HepG2 (cell line): ENCODE measurements around the gene HOXA5. TPM values are rescaled to one million over a fixed set of nuclear protein-coding genes. Genes with fewer than 3 reads are reported as not detected.

Experiments
- ATAC-seq: fragments of 200-7000 bp; cut with Tn5 transposase; 3 replicates; pipeline ENCODE4 v1.9.1; 2020; ENCODE audit warnings: mild to moderate bottlenecking, moderate library complexity
- BruUV-seq: library from RNA; stranded (reverse); fragments of 400-500 nt; replicated peaks from 2 replicates; lab custom pipeline; 2021; lab: Mats Ljungman, UMichigan
- CTCF ChIA-PET: fragments of 300-600 bp; formaldehyde crosslinking; extraction: SDS; loops from one replicate; lab custom pipeline; 2021; ENCODE audit warnings: low total read pairs, inconsistent platforms, low intra/inter-chr PET ratio; lab: Yijun Ruan, JAX
- POLR2A ChIA-PET: fragments of 350-600 bp; sonication (Branson Sonifier 250); formaldehyde crosslinking; loops from one replicate; lab custom pipeline; 2020; ENCODE audit warnings: antibody characterized with exemption, inconsistent platforms; lab: Yijun Ruan, JAX
- DNase-seq: peaks from one replicate; pipeline ENCODE4 v3.0.0-alpha.2; 2015; ENCODE audit warnings: low spot score
- FAIRE-seq: peaks from 3 replicates; lab custom pipeline; 2011; peaks lifted over from hg19 to GRCh38; lab: Jason Lieb, UNC
- H2AFZ ChIP-seq: one replicate; pipeline ENCODE4 v1.6.1; 2011; ENCODE audit warnings: low read length, inconsistent platforms
- H3K27ac ChIP-seq: fragments of 300-600 bp; 3 replicates; pipeline ENCODE4 v1.8.0; 2011; ENCODE audit warnings: mixed run types, mild to moderate bottlenecking, mixed read lengths, low read length, inconsistent platforms; ENCODE audit not compliant: insufficient read depth; ENCODE audit errors: extremely low read length
- H3K27me3 ChIP-seq, 2 experiments: fragments of 200-600 bp in 1 of 2; 2 replicates in 1 of 2; 3 replicates in 1 of 2; pipeline versions ENCODE4 v1.6.0 to v1.8.0; 2011; ENCODE audit warnings: low read length in 2 of 2, mild to moderate bottlenecking in 2 of 2, moderate library complexity in 2 of 2, inconsistent platforms in 1 of 2; ENCODE audit not compliant: insufficient read depth in 2 of 2, control insufficient read depth in 1 of 2
- H3K36me3 ChIP-seq, 2 experiments: fragments of 200-600 bp in 1 of 2; replicated peaks in 1 of 2; 2 replicates in 1 of 2; 3 replicates in 1 of 2; pipeline versions ENCODE4 v1.5.1 to v1.8.0; 2011; ENCODE audit warnings: low read length in 2 of 2, inconsistent platforms in 1 of 2; ENCODE audit not compliant: insufficient read depth in 2 of 2, control insufficient read depth in 1 of 2
- H3K4me1 ChIP-seq: 2 replicates; pipeline ENCODE4 v1.5.1; 2012; ENCODE audit warnings: low read length, inconsistent platforms; ENCODE audit not compliant: insufficient read depth
- H3K4me2 ChIP-seq: 2 replicates; pipeline ENCODE4 v1.6.0; 2011; ENCODE audit warnings: low read depth, low read length, inconsistent platforms
- H3K4me3 ChIP-seq, 3 experiments: fragments of 200-600 bp in 1 of 3; sonication (generic), shearing (Covaris generic) in 1 of 3; replicated peaks in 1 of 3; 2 replicates each; pipeline ENCODE4 v1.5.1; 2011 to 2016; ENCODE audit warnings: low read length in 3 of 3, inconsistent platforms in 2 of 3, low read depth in 2 of 3, mild to moderate bottlenecking in 2 of 3, control low read depth in 1 of 3, mixed read lengths in 1 of 3; ENCODE audit not compliant: insufficient read depth in 1 of 3
- H3K79me2 ChIP-seq: one replicate; pipeline ENCODE4 v1.6.1; 2011; ENCODE audit warnings: low read length, inconsistent platforms; ENCODE audit not compliant: insufficient read depth
- H3K9ac ChIP-seq: 2 replicates; pipeline ENCODE4 v1.6.0; 2011; ENCODE audit warnings: mild to moderate bottlenecking, low read depth, low read length, inconsistent platforms; ENCODE audit not compliant: insufficient read depth
- H3K9me3 ChIP-seq: 2 replicates; pipeline ENCODE4 v1.5.1; 2012; ENCODE audit warnings: mild to moderate bottlenecking, low read length
- H4K20me1 ChIP-seq: 2 replicates; pipeline ENCODE4 v1.6.0; 2011; ENCODE audit warnings: inconsistent platforms, mild to moderate bottlenecking, low read length, moderate library complexity; ENCODE audit not compliant: insufficient read depth
- FOXK1 ChIP-seq: sonication (generic); formaldehyde crosslinking; IDR thresholded peaks from 2 replicates; pipeline ENCODE4 v1.4.0; 2020; ENCODE audit warnings: low read depth, missing genetic modification reagents, borderline replicate concordance
- HOXA7 ChIP-seq: sonication (generic); formaldehyde crosslinking; IDR thresholded peaks from 2 replicates; pipeline ENCODE4 v1.8.1; 2022; ENCODE audit warnings: mild to moderate bottlenecking, missing genetic modification reagents, moderate library complexity
- MTF1 ChIP-seq: sonication (generic); formaldehyde crosslinking; IDR thresholded peaks from 2 replicates; pipeline ENCODE4 v1.5.0; 2020; ENCODE audit warnings: missing genetic modification reagents
- MTF2 ChIP-seq: sonication (generic); formaldehyde crosslinking; IDR thresholded peaks from 2 replicates; pipeline ENCODE4 v1.5.0; 2020; ENCODE audit warnings: missing genetic modification reagents, borderline replicate concordance
- PRDM15 ChIP-seq: sonication (generic); formaldehyde crosslinking; IDR thresholded peaks from 2 replicates; pipeline ENCODE4 v1.4.0; 2020; ENCODE audit warnings: missing genetic modification reagents
- TIGD3 ChIP-seq: sonication (generic); formaldehyde crosslinking; IDR thresholded peaks from 2 replicates; pipeline ENCODE4 v1.5.1; 2020; ENCODE audit warnings: mild to moderate bottlenecking, missing genetic modification reagents, borderline replicate concordance
- ZNF256 ChIP-seq: sonication (generic); formaldehyde crosslinking; conservative IDR thresholded peaks from 2 replicates; pipeline ENCODE4 v1.4.0; 2020; ENCODE audit warnings: missing genetic modification reagents
- ZNF768 ChIP-seq: sonication (generic); formaldehyde crosslinking; IDR thresholded peaks from 2 replicates; pipeline ENCODE4 v1.4.0; 2020; ENCODE audit warnings: missing genetic modification reagents
- ZNF816 ChIP-seq: sonication (generic); formaldehyde crosslinking; IDR thresholded peaks from 2 replicates; pipeline ENCODE4 v1.8.0; 2022; ENCODE audit warnings: missing genetic modification reagents, mild to moderate bottlenecking, borderline replicate concordance
- ZNF850 ChIP-seq: sonication (generic); formaldehyde crosslinking; conservative IDR thresholded peaks from 2 replicates; pipeline ENCODE4 v1.9.0; 2021; ENCODE audit warnings: mild to moderate bottlenecking, missing genetic modification reagents
- ZSCAN20 ChIP-seq: sonication (generic); formaldehyde crosslinking; IDR thresholded peaks from 2 replicates; pipeline ENCODE4 v1.4.0; 2020; ENCODE audit warnings: missing genetic modification reagents, mild to moderate bottlenecking, borderline replicate concordance
- WGBS: methylation state at CpG from one replicate; pipeline ENCODE4 v1.1.6; 2017; ENCODE audit warnings: low lambda C conversion rate; 5-methylcytosine and 5-hydroxymethylcytosine counted together
- in situ Hi-C: cut with HindIII; loops from 2 replicates; pipeline ENCODE4 v1.10.0; 2017; ENCODE audit warnings: low pct_unique_long_range_greater_than_20kb; ENCODE audit not compliant: extremely low pct_ligation_motif_present
- intact Hi-C: fragments of 100-400 bp; cut with micrococcal nuclease; formaldehyde crosslinking; loops from one replicate; pipeline ENCODE4 v1.10.0; 2022; ENCODE audit not compliant: unreplicated experiment
- polyA plus RNA-seq, 8 experiments: library from polyadenylated mRNA; depleted of rRNA in 3 of 8; stranded (reverse) in 7 of 8; unstranded in 1 of 8; fragments of >200 nt; fragmentation: Illumina TruSeq in 4 of 8; extraction: Trizol in 4 of 8; gene quantifications; 2 replicates each; pipeline versions ENCODE4 v1.2.1 to v1.2.3, GENCODE V29; 2011 to 2016; ENCODE audit warnings: low read depth in 4 of 8, missing spikeins in 1 of 8, mixed read lengths in 1 of 8; ENCODE audit not compliant: insufficient read depth in 1 of 8
- total RNA-seq, 5 experiments: library from RNA; depleted of rRNA; stranded (reverse); fragments of >200 nt; fragmentation: Illumina TruSeq; extraction: Trizol; gene quantifications; 2 replicates each; pipeline ENCODE4 v1.2.3, GENCODE V29; 2016; ENCODE audit warnings: low read depth in 1 of 5
- TF ChIP-seq, protein P1 (sequence below): sonication (generic); formaldehyde crosslinking; IDR thresholded peaks from 2 replicates; pipeline ENCODE4 v1.4.0; 2020; ENCODE audit warnings: missing genetic modification reagents
- TF ChIP-seq, protein P2 (sequence below): IDR thresholded peaks from 2 replicates; pipeline ENCODE4 v1.6.1; 2016; ENCODE audit warnings: low read depth, missing genetic modification reagents, missing compliant biosample characterization

The HOXA5 gene
- total and polyA plus RNA-seq, 2 of the 13 experiments (the other 11 are each of a cell fraction or from before 2014, with no cell fraction given), result 3.2 to 3.6 TPM

DNA sequence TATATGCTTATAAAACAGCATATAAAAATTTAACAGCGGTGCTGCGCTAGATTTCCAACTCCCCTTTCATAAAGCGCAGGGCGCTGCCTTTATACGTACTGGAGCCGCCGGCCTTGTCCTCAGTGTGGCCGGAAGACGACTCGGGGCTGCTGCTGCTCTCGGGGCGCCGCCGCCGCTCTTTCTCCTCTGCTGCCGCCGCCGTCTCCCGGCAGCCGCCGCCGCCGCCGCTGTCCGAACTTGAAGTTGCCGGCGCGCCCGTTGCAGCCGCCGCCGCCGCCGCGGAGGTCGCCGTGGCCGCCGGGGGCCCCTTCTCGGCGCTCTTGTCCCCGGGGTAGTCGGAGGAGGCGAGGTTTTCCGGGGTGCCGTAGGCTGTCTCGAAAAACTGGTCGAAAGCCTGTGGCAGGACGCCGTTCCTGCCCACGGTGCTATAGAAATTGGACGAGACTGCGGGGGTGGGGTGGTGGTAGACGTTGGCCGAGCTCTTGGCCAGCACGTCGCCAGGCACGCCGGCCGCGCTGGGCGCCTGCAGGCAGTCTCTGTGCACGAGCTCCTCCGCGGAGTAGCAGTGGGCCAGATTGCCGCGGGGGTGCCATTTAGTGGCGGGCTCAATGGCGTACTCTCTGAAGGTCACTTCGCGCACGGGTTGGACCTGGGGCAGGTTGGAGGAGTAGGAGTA, 41.0 kb upstream of the HOXA5 start:
- FAIRE-seq (no peak), DNase-seq (no peak), ATAC-seq (no peak)
- Histone ChIP-seq H3K4me2 (peak overlapping the region; percentile 84), H3K36me3 (no peaks in the 10 kb centered on the region), H3K27me3 (peaks cover 34 to 95% of the 10 kb centered on the region in 2 experiments), H3K4me3 (peak overlapping the region; percentile 52 to 67 (median 64)), H3K9ac (no peak overlapping the region), H3K9me3 (no peaks in the 10 kb centered on the region), H2AFZ (no peak overlapping the region), H3K27ac (no peak overlapping the region), H4K20me1 (peaks cover 6% of the 10 kb centered on the region; the same call in 1 of the 2 replicates), H3K79me2 (no peaks in the 10 kb centered on the region), H3K4me1 (peaks cover 46% of the 10 kb centered on the region)
- in situ Hi-C loops (no loop called here), intact Hi-C loops (no loop called here)
- BruUV-seq, result no TSS peak
- ChIA-PET POLR2A (interaction anchor here (0.6 kb wide), 1 partner anchor 11 kb away, joined by 3 read pairs; no protein-coding TSS in a partner anchor), CTCF (no interaction called here)
- 2% methylated on average over 41 of the region's 72 CpGs for WGBS
- TF ChIP-seq ZNF256 (CRISPR knock-in tag), result no peak
- TF ChIP-seq MTF1, result no peak
- TF ChIP-seq, protein P1, sequence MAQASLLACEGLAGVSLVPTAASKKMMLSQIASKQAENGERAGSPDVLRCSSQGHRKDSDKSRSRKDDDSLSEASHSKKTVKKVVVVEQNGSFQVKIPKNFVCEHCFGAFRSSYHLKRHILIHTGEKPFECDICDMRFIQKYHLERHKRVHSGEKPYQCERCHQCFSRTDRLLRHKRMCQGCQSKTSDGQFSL (CRISPR knock-in tag), result no peak
- peak; percentile 98 for TF ChIP-seq ZNF768 (CRISPR knock-in tag)
- TF ChIP-seq ZNF816, result no peak
- TF ChIP-seq, protein P2, sequence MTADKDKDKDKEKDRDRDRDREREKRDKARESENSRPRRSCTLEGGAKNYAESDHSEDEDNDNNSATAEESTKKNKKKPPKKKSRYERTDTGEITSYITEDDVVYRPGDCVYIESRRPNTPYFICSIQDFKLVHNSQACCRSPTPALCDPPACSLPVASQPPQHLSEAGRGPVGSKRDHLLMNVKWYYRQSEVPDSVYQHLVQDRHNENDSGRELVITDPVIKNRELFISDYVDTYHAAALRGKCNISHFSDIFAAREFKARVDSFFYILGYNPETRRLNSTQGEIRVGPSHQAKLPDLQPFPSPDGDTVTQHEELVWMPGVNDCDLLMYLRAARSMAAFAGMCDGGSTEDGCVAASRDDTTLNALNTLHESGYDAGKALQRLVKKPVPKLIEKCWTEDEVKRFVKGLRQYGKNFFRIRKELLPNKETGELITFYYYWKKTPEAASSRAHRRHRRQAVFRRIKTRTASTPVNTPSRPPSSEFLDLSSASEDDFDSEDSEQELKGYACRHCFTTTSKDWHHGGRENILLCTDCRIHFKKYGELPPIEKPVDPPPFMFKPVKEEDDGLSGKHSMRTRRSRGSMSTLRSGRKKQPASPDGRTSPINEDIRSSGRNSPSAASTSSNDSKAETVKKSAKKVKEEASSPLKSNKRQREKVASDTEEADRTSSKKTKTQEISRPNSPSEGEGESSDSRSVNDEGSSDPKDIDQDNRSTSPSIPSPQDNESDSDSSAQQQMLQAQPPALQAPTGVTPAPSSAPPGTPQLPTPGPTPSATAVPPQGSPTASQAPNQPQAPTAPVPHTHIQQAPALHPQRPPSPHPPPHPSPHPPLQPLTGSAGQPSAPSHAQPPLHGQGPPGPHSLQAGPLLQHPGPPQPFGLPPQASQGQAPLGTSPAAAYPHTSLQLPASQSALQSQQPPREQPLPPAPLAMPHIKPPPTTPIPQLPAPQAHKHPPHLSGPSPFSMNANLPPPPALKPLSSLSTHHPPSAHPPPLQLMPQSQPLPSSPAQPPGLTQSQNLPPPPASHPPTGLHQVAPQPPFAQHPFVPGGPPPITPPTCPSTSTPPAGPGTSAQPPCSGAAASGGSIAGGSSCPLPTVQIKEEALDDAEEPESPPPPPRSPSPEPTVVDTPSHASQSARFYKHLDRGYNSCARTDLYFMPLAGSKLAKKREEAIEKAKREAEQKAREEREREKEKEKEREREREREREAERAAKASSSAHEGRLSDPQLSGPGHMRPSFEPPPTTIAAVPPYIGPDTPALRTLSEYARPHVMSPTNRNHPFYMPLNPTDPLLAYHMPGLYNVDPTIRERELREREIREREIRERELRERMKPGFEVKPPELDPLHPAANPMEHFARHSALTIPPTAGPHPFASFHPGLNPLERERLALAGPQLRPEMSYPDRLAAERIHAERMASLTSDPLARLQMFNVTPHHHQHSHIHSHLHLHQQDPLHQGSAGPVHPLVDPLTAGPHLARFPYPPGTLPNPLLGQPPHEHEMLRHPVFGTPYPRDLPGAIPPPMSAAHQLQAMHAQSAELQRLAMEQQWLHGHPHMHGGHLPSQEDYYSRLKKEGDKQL (CRISPR knock-in tag), result no peak
- TF ChIP-seq FOXK1 (CRISPR knock-in tag), result no peak
- no peak for TF ChIP-seq HOXA7
- no peak for TF ChIP-seq PRDM15 (CRISPR knock-in tag)
- TF ChIP-seq ZSCAN20 (CRISPR knock-in tag), result no peak
- TF ChIP-seq MTF2, result no peak
- TF ChIP-seq ZNF850 (CRISPR knock-in tag), result no peak
- TF ChIP-seq TIGD3 (CRISPR knock-in tag), result no peak
